Prostate gland (tissue), 2 donors: ENCODE measurements around the gene KCNN3. TPM values are rescaled to one million over a fixed set of nuclear protein-coding genes. Genes with fewer than 3 reads are reported as not detected.

Source experiments
- DNase-seq: peaks from one replicate; pipeline ENCODE4 v3.0.0-alpha.2; 2019; ENCODE audit warnings: low spot score
- H3K27ac ChIP-seq, 2 donors: fragments of 200-600 bp; sonication (generic); 2 replicates each; pipeline ENCODE4 v1.5.1; 2017 to 2019
- H3K27me3 ChIP-seq: fragments of 200-600 bp; sonication (generic); replicated peaks from 2 replicates; pipeline ENCODE4 v1.5.1; 2019; ENCODE audit not compliant: insufficient read depth
- H3K36me3 ChIP-seq, 2 donors: fragments of 200-600 bp; sonication (generic); 1 replicate in 1 of 2; 2 replicates in 1 of 2; pipeline versions ENCODE4 v1.5.1 to v1.8.1; 2017 to 2019
- H3K4me1 ChIP-seq: fragments of 200-600 bp; sonication (generic); replicated peaks from 2 replicates; pipeline ENCODE4 v1.5.1; 2019
- H3K4me3 ChIP-seq, 2 donors: fragments of 200-600 bp; sonication (generic); 2 replicates each; pipeline ENCODE4 v1.5.1; 2017 to 2019
- H3K9me3 ChIP-seq: fragments of 200-600 bp; sonication (generic); 2 replicates; pipeline ENCODE4 v1.5.1; 2017
- CTCF ChIP-seq, 4 experiments: fragments of 200-600 bp in 2 of 4; fragments of 450-650 bp in 2 of 4; sonication (generic) in 2 of 4; IDR thresholded peaks; 1 replicate in 3 of 4; 2 replicates in 1 of 4; pipeline ENCODE4 v1.5.1; 2016 to 2019; ENCODE audit warnings: antibody characterized with exemption in 4 of 4, mild to moderate bottlenecking in 2 of 4, moderate library complexity in 2 of 4
- POLR2A ChIP-seq: fragments of 450-650 bp; IDR thresholded peaks from one replicate; pipeline ENCODE4 v1.6.1; 2016; ENCODE audit warnings: antibody characterized with exemption, mild to moderate bottlenecking
- POLR2AphosphoS5 ChIP-seq: sonication (generic); formaldehyde crosslinking; IDR thresholded peaks from one replicate; pipeline ENCODE4 v1.6.1; 2017; ENCODE audit warnings: antibody characterized with exemption
- WGBS: methylation state at CpG from one replicate; pipeline ENCODE4 v1.1.5; 2018; 5-methylcytosine and 5-hydroxymethylcytosine counted together
- intact Hi-C: fragments of 100-400 bp; cut with DNase I; formaldehyde crosslinking; loops from one replicate; pipeline ENCODE4 v1.14.2; 2022
- total RNA-seq, 2 donors: library from RNA; depleted of rRNA; stranded (reverse); fragments of >200 nt; gene quantifications; one replicate each; pipeline ENCODE4 v1.1.0, GENCODE V29; 2016

The KCNN3 gene
- total RNA-seq, 2 donors from 2014 or later: 1.2 to 3.0 TPM

- Histone ChIP-seq H3K4me3 (no peak overlapping the region), H3K4me1 (no peaks in the 10 kb centered on the region), H3K27me3 (no peaks in the 10 kb centered on the region), H3K9me3 (no peaks in the 10 kb centered on the region), H3K27ac (no peak overlapping the region), H3K36me3 (no peaks in the 10 kb centered on the region)
- intact Hi-C loops: no loop called here
- TF ChIP-seq CTCF (IDR thresholded peaks at IDR 0.05) (no peak), POLR2AphosphoS5 (no peak), POLR2A (no peak)
- WGBS: 27% methylated on average over 13 of the region's 13 CpGs
- no peak for DNase-seq
Measured at GRCh38 chr1:154847891-154848290, 22.2 kb downstream of the KCNN3 start.

- intact Hi-C loops: no loop called here
- Histone ChIP-seq H3K4me1 (no peaks in the 10 kb centered on the region), H3K27me3 (no peaks in the 10 kb centered on the region), H3K9me3 (no peaks in the 10 kb centered on the region), H3K4me3 (no peak overlapping the region), H3K36me3 (no peaks in the 10 kb centered on the region), H3K27ac (no peak overlapping the region)
- DNase-seq: no peak
- TF ChIP-seq POLR2AphosphoS5: no peak
- TF ChIP-seq POLR2A: no peak
- no peak for TF ChIP-seq CTCF (IDR thresholded peaks at IDR 0.05)
- 69% methylated on average over 18 of the region's 19 CpGs for WGBS
Measured at GRCh38 chr1:154846565-154847442, 23.3 kb downstream of the KCNN3 start.

- intact Hi-C loops: no loop called here
Measured at GRCh38 chr1:154845879-154846278, 24.2 kb downstream of the KCNN3 start.

GRCh38 chr1:154845174-154845573 is 24.9 kb downstream of the KCNN3 start:
- 84% methylated on average over 3 of the region's 3 CpGs for WGBS
- no peaks in the 10 kb centered on the region for H3K4me1 ChIP-seq
- intact Hi-C loops: no loop called here
- no peaks in the 10 kb centered on the region for H3K9me3 ChIP-seq
- no peak overlapping the region for H3K4me3 ChIP-seq
- DNase-seq: no peak
- H3K27ac ChIP-seq: no peak overlapping the region
- H3K36me3 ChIP-seq: no peaks in the 10 kb centered on the region
- H3K27me3 ChIP-seq: no peaks in the 10 kb centered on the region
- TF ChIP-seq POLR2AphosphoS5 (no peak), POLR2A (no peak), CTCF (IDR thresholded peaks at IDR 0.05) (no peak)

More at GRCh38 chr1:154845879-154846278, 24.2 kb downstream of the KCNN3 start:
- TF ChIP-seq POLR2A: no peak
- Histone ChIP-seq H3K27me3 (no peaks in the 10 kb centered on the region), H3K9me3 (no peaks in the 10 kb centered on the region), H3K36me3 (no peaks in the 10 kb centered on the region), H3K4me1 (no peaks in the 10 kb centered on the region), H3K27ac (no peak overlapping the region), H3K4me3 (no peak overlapping the region)
- no peak for DNase-seq
- 40% methylated on average over 6 of the region's 6 CpGs for WGBS

GRCh38 chr1:154844297-154844681 is 25.8 kb downstream of the KCNN3 start:
- no peak for TF ChIP-seq POLR2AphosphoS5
- no peak for TF ChIP-seq CTCF (IDR thresholded peaks at IDR 0.05)
- TF ChIP-seq POLR2A: no peak

More at GRCh38 chr1:154844297-154844681, 25.8 kb downstream of the KCNN3 start:
- H3K36me3 ChIP-seq: no peaks in the 10 kb centered on the region
- H3K27me3 ChIP-seq: no peaks in the 10 kb centered on the region
- no peak overlapping the region for H3K4me3 ChIP-seq
- no peaks in the 10 kb centered on the region for H3K4me1 ChIP-seq
- intact Hi-C loops: no loop called here
- H3K27ac ChIP-seq: no peak overlapping the region
- 89% methylated on average over 10 of the region's 10 CpGs for WGBS
- DNase-seq: no peak
- H3K9me3 ChIP-seq: no peaks in the 10 kb centered on the region
